ENCODE results near the gene ALG14.

GRCh38 chr1:94951046-94951445 is 121.7 kb downstream of the ALG14 start:
- TF ChIP-seq CEBPB (IDR thresholded peaks at IDR 0.05; ENCODE audit: low read depth, low read length) (no peak), CTCF (conservative IDR thresholded peaks at IDR 0.05; ENCODE audit: low read depth, low read length) (no peak), MAFK (IDR thresholded peaks at IDR 0.05; ENCODE audit: low read depth, low read length) (no peak), RCOR1 (IDR thresholded peaks at IDR 0.05; ENCODE audit: insufficient replicate concordance, low read length) (no peak), RAD21 (IDR thresholded peaks at IDR 0.05; ENCODE audit: low read length) (no peak), FOS (IDR thresholded peaks at IDR 0.05; ENCODE audit: low read depth, low read length) (no peak)
